H9 (cell line): ENCODE measurements around the gene IGFLR1. TPM values are rescaled to one million over a fixed set of nuclear protein-coding genes. Genes with fewer than 3 reads are reported as not detected.

Experiments used
- DNase-seq: peaks from one replicate; pipeline ENCODE4 v3.0.0-alpha.2; 2017
- H2AFZ ChIP-seq: one replicate; pipeline ENCODE4 v1.6.1; 2013; ENCODE audit warnings: mild to moderate bottlenecking, low read length, control low read depth, moderate library complexity
- H2AK5ac ChIP-seq: 2 replicates; pipeline ENCODE4 v1.6.1; 2013; ENCODE audit warnings: low read length, control low read depth, mixed read lengths; ENCODE audit not compliant: insufficient read length
- H2BK120ac ChIP-seq: one replicate; pipeline ENCODE4 v1.6.1; 2013; ENCODE audit warnings: low read depth, mild to moderate bottlenecking, low read length, control low read depth, inconsistent platforms; ENCODE audit not compliant: poor library complexity, severe bottlenecking
- H2BK12ac ChIP-seq: 2 replicates; pipeline ENCODE4 v1.6.1; 2013; ENCODE audit warnings: low read length, control low read depth, mixed read lengths, low read depth; ENCODE audit not compliant: insufficient read length
- H2BK15ac ChIP-seq: 2 replicates; pipeline ENCODE4 v1.6.1; 2013; ENCODE audit warnings: low read depth, low read length, control low read depth
- H2BK20ac ChIP-seq: one replicate; pipeline ENCODE4 v1.6.1; 2013; ENCODE audit warnings: low read depth, mild to moderate bottlenecking, low read length, control low read depth, inconsistent platforms; ENCODE audit not compliant: poor library complexity, severe bottlenecking
- H2BK5ac ChIP-seq: 2 replicates; pipeline ENCODE4 v1.6.1; 2013; ENCODE audit warnings: low read length, control low read depth, mixed read lengths; ENCODE audit not compliant: insufficient read length
- H3K14ac ChIP-seq: 2 replicates; pipeline ENCODE4 v1.6.1; 2013; ENCODE audit warnings: low read length, control low read depth; ENCODE audit not compliant: insufficient read depth
- H3K18ac ChIP-seq: 2 replicates; pipeline ENCODE4 v1.6.1; 2013; ENCODE audit warnings: low read depth, mild to moderate bottlenecking, mixed read lengths, low read length, control low read depth; ENCODE audit not compliant: insufficient read length
- H3K23ac ChIP-seq: 2 replicates; pipeline ENCODE4 v1.6.1; 2013; ENCODE audit warnings: low read length, control low read depth, mixed read lengths, low read depth; ENCODE audit not compliant: insufficient read length
- H3K23me2 ChIP-seq: 2 replicates; pipeline ENCODE4 v1.6.1; 2013; ENCODE audit warnings: low read depth, mild to moderate bottlenecking, mixed read lengths, low read length, control low read depth; ENCODE audit not compliant: insufficient read length, poor library complexity, severe bottlenecking
- H3K27ac ChIP-seq: 2 replicates; pipeline ENCODE4 v1.5.1; 2013; ENCODE audit warnings: low read length, control low read depth, mixed read lengths, low read depth; ENCODE audit not compliant: insufficient read length
- H3K27me3 ChIP-seq: 2 replicates; pipeline ENCODE4 v1.6.1; 2013; ENCODE audit warnings: low read length, control low read depth, inconsistent platforms; ENCODE audit not compliant: insufficient read depth
- H3K4ac ChIP-seq: 2 replicates; pipeline ENCODE4 v1.6.1; 2013; ENCODE audit warnings: low read depth, mild to moderate bottlenecking, control low read depth, inconsistent platforms, low read length, moderate library complexity
- H3K4me1 ChIP-seq: 2 replicates; pipeline ENCODE4 v1.6.1; 2013; ENCODE audit warnings: low read length, control low read depth, inconsistent platforms; ENCODE audit not compliant: insufficient read depth
- H3K4me2 ChIP-seq: 2 replicates; pipeline ENCODE4 v1.6.1; 2013; ENCODE audit warnings: low read length, control low read depth, mixed read lengths; ENCODE audit not compliant: insufficient read length, insufficient read depth
- H3K56ac ChIP-seq: 2 replicates; pipeline ENCODE4 v1.6.1; 2013; ENCODE audit warnings: low read depth, mild to moderate bottlenecking, mixed read lengths, low read length, control low read depth; ENCODE audit not compliant: insufficient read length
- H3K79me1 ChIP-seq: 2 replicates; pipeline ENCODE4 v1.6.1; 2013; ENCODE audit warnings: low read depth, mild to moderate bottlenecking, moderate library complexity, low read length, control low read depth, inconsistent platforms; ENCODE audit not compliant: insufficient read depth, poor library complexity, severe bottlenecking
- H3K79me2 ChIP-seq: 2 replicates; pipeline ENCODE4 v1.6.1; 2013; ENCODE audit warnings: low read length, control low read depth, inconsistent platforms; ENCODE audit not compliant: insufficient read depth
- H3K9ac ChIP-seq: 2 replicates; pipeline ENCODE4 v1.6.1; 2013; ENCODE audit warnings: low read length, control low read depth, mixed read lengths; ENCODE audit not compliant: insufficient read length; ENCODE audit errors: extremely low read depth
- H3K9me3 ChIP-seq: one replicate; pipeline ENCODE4 v1.6.1; 2013; ENCODE audit warnings: low read depth, low read length, inconsistent platforms; ENCODE audit not compliant: control insufficient read depth
- H3T11ph ChIP-seq: one replicate; pipeline ENCODE4 v1.6.1; 2013; ENCODE audit warnings: mild to moderate bottlenecking, low read length, control low read depth, inconsistent platforms
- H4K20me1 ChIP-seq: one replicate; pipeline ENCODE4 v1.6.1; 2013; ENCODE audit not compliant: control insufficient read depth, insufficient read length, insufficient read depth
- H4K5ac ChIP-seq: 2 replicates; pipeline ENCODE4 v1.6.1; 2013; ENCODE audit warnings: low read depth, mild to moderate bottlenecking, mixed read lengths, low read length, control low read depth; ENCODE audit not compliant: insufficient read length
- H4K8ac ChIP-seq: replicated peaks from 2 replicates; pipeline ENCODE4 v1.6.1; 2013; ENCODE audit warnings: low read length, control low read depth, mixed read lengths, low read depth; ENCODE audit not compliant: insufficient read length
- H4K91ac ChIP-seq: 2 replicates; pipeline ENCODE4 v1.6.1; 2013; ENCODE audit warnings: low read depth, mild to moderate bottlenecking, moderate library complexity, mixed read lengths, low read length, control low read depth; ENCODE audit not compliant: insufficient read length
- H3K27ac Mint-ChIP-seq, 3 experiments: 2 replicates in 2 of 3; 3 replicates in 1 of 3; pipeline ENCODE4 v1.8.0; 2020 to 2021; ENCODE audit warnings: mixed read lengths in 3 of 3, mild to moderate bottlenecking in 1 of 3, moderate library complexity in 1 of 3
- H3K27me3 Mint-ChIP-seq: 2 replicates; pipeline ENCODE4 v1.8.0; 2021; ENCODE audit warnings: low read depth, mild to moderate bottlenecking, moderate library complexity, mixed read lengths
- H3K36me3 Mint-ChIP-seq, 3 experiments: 2 replicates in 2 of 3; 3 replicates in 1 of 3; pipeline ENCODE4 v1.8.0; 2020 to 2021; ENCODE audit warnings: low read depth in 3 of 3, mixed read lengths in 3 of 3; ENCODE audit not compliant: insufficient read depth in 1 of 3
- H3K4me1 Mint-ChIP-seq, 2 experiments: 2 replicates each; pipeline ENCODE4 v1.8.0; 2020; ENCODE audit warnings: mixed read lengths in 2 of 2
- H3K4me3 Mint-ChIP-seq, 2 experiments: 2 replicates in 1 of 2; 3 replicates in 1 of 2; pipeline ENCODE4 v1.8.0; 2020 to 2021; ENCODE audit warnings: mild to moderate bottlenecking in 2 of 2, mixed read lengths in 2 of 2, moderate library complexity in 1 of 2
- H3K9me3 Mint-ChIP-seq, 2 experiments: 2 replicates in 1 of 2; 3 replicates in 1 of 2; pipeline ENCODE4 v1.8.0; 2020; ENCODE audit warnings: mild to moderate bottlenecking in 2 of 2, mixed read lengths in 2 of 2, moderate library complexity in 1 of 2
- WGBS: extraction: QIAGEN DNeasy Blood & Tissue Kit; methylation state at CpG from one replicate; pipeline ENCODE4 v1.1.7; 2013; ENCODE audit warnings: missing lambda C conversion rate, low lambda C conversion rate, mixed read lengths; ENCODE audit not compliant: insufficient read length; ENCODE audit errors: extremely low coverage; 5-methylcytosine and 5-hydroxymethylcytosine counted together
- total RNA-seq: library from RNA; stranded (reverse); gene quantifications from 2 replicates; pipeline ENCODE4 v1.2.1, GENCODE V29; 2021
- TF ChIP-seq, protein P1 (sequence below): fragments of 200-600 bp; sonication (generic); conservative IDR thresholded peaks from 3 replicates; pipeline ENCODE4 v1.8.0; 2021; ENCODE audit warnings: antibody characterized with exemption, mild to moderate bottlenecking

IGFLR1 gene
- total RNA-seq, 1 experiment from 2014 or later = 2.9 TPM

DNA sequence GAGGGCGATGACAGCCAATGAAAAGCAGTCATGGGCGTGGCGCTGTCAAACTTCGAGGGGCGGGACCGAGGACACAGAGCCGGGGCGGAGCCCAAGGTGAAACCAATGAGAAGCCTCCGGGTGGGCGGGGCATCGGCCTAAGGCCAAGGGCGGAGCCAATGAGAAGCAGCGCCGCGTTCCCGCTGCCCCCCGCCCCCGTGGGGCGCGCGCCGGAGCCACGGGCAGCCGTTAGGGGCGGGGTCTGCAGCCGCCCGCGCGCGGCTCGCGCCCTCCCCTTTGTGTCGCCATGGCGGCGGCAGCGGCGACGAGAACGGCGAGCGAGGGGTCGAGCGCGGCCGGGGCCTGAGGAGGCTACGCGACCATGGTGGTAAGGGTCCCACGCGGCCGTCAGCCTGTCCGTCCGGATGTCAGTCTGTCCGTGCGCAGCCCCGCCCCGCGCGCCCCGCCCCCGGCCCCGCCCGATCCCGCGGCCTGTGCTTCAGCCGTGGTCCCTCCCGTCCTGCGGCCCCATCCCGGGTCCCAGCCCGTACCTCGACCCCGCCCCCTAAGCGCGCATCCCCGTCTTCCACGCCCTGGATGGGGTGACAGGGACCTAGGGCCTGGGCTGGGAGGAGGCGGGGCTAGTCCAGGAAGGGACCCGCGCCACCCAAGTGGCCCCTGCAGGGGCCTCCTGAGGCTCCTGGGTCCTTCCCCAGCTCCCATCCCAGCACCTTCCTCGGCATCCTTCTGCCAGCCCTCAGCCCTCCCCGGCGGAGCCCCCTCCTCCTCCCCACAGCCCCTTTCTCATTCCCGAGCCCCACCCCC is 33.2 kb upstream of the IGFLR1 start, which contains the start of gene ARHGAP33:
Gene ARHGAP33 (plus strand): TSS at position 267 of the 804 bp plus-strand sequence. CDS start 95 bp downstream, at position 362.
- H3K56ac ChIP-seq = no peak within 1 kb of the TSS
- H3K23ac ChIP-seq = no peak within 1 kb of the TSS
- Mint-ChIP-seq H3K36me3 (peaks cover 0 to 4% (median 0%) of the 10 kb centered on the region in 3 experiments; a peak in 2 of 7 replicates), H3K9me3 (no peaks in the 10 kb centered on the region; a peak in 1 of 5 replicates), H3K27ac (peak within 1 kb of the TSS in 1 of 3 experiments; percentile 88; a peak in 1 of 7 replicates), H3K27me3 (peaks cover 42% of the 10 kb centered on the region), H3K4me3 (peak within 1 kb of the TSS; percentile 65 to 88), H3K4me1 (peaks cover 25 to 29% of the 10 kb centered on the region in 2 experiments)
- H3K18ac ChIP-seq = no peak within 1 kb of the TSS
- H2BK120ac ChIP-seq = no peak within 1 kb of the TSS
- H3K27me3 ChIP-seq = no peaks in the 10 kb centered on the region
- DNase-seq = peak; percentile 96
- no peak within 1 kb of the TSS for H2BK5ac ChIP-seq
- H3K9me3 ChIP-seq = no peaks in the 10 kb centered on the region
- TF ChIP-seq, protein P1, sequence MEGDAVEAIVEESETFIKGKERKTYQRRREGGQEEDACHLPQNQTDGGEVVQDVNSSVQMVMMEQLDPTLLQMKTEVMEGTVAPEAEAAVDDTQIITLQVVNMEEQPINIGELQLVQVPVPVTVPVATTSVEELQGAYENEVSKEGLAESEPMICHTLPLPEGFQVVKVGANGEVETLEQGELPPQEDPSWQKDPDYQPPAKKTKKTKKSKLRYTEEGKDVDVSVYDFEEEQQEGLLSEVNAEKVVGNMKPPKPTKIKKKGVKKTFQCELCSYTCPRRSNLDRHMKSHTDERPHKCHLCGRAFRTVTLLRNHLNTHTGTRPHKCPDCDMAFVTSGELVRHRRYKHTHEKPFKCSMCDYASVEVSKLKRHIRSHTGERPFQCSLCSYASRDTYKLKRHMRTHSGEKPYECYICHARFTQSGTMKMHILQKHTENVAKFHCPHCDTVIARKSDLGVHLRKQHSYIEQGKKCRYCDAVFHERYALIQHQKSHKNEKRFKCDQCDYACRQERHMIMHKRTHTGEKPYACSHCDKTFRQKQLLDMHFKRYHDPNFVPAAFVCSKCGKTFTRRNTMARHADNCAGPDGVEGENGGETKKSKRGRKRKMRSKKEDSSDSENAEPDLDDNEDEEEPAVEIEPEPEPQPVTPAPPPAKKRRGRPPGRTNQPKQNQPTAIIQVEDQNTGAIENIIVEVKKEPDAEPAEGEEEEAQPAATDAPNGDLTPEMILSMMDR = no peak
- H3K4me1 ChIP-seq = peaks cover 5% of the 10 kb centered on the region; the same call in 1 of the 2 replicates
- peak within 1 kb of the TSS; percentile 73 for H3K4me2 ChIP-seq
- no peak within 1 kb of the TSS for H4K5ac ChIP-seq
- H3T11ph ChIP-seq = no peak within 1 kb of the TSS
- no peak within 1 kb of the TSS for H3K27ac ChIP-seq
- no peak within 1 kb of the TSS for H3K9ac ChIP-seq
- no peak within 1 kb of the TSS for H2BK15ac ChIP-seq
- H3K23me2 ChIP-seq = peaks cover 5% of the 10 kb centered on the region
- no peak within 1 kb of the TSS for H2AFZ ChIP-seq
- no peak within 1 kb of the TSS for H3K14ac ChIP-seq
- no peak within 1 kb of the TSS for H2BK12ac ChIP-seq
- no peak within 1 kb of the TSS for H4K8ac ChIP-seq
- H2BK20ac ChIP-seq = no peak within 1 kb of the TSS
- H4K20me1 ChIP-seq = no peaks in the 10 kb centered on the region
- no peaks in the 10 kb centered on the region for H3K79me1 ChIP-seq
- H3K4ac ChIP-seq = no peak within 1 kb of the TSS
- H2AK5ac ChIP-seq = no peak within 1 kb of the TSS
- no peak within 1 kb of the TSS for H4K91ac ChIP-seq
- no peaks in the 10 kb centered on the region for H3K79me2 ChIP-seq
- no CpG with 5 or more reads among the region's 82 CpGs for WGBS
